GM12891 (cell line): ENCODE data around the gene KCNJ13.
A peak's percentile ranks its signal among the peaks of the same experiment; 100 is the strongest.

Source experiments
- DNase-seq: peaks from one replicate; pipeline ENCODE4 v3.0.0; 2011; ENCODE audit warnings: low spot score; ENCODE audit not compliant: insufficient read length
- FAIRE-seq: peaks from 2 replicates; lab custom pipeline; 2011; peaks lifted over from hg19 to GRCh38; lab: Jason Lieb, UNC
- PAX5 ChIP-seq: IDR thresholded peaks from 2 replicates; pipeline ENCODE4 v1.6.1; 2011; ENCODE audit warnings: low read length, moderate library complexity, mild to moderate bottlenecking; ENCODE audit not compliant: insufficient read depth, severe bottlenecking
- POLR2A ChIP-seq: IDR thresholded peaks from 2 replicates; pipeline ENCODE4 v1.6.1; 2011; ENCODE audit warnings: low read depth, low read length, control low read depth
- POLR2AphosphoS5 ChIP-seq: IDR thresholded peaks from 2 replicates; pipeline ENCODE4 v1.6.1; 2011; ENCODE audit warnings: low read depth, low read length, control low read depth
- POU2F2 ChIP-seq: IDR thresholded peaks from 2 replicates; pipeline ENCODE4 v1.6.1; 2011; ENCODE audit warnings: low read depth, mild to moderate bottlenecking, control low read depth, low read length, moderate library complexity
- SPI1 ChIP-seq: IDR thresholded peaks from 2 replicates; pipeline ENCODE4 v1.6.1; 2011; ENCODE audit warnings: low read depth, low read length, control low read depth
- TAF1 ChIP-seq: IDR thresholded peaks from 2 replicates; pipeline ENCODE4 v1.6.1; 2011; ENCODE audit warnings: low read depth, low read length, control low read depth

Gene KCNJ13

GRCh38 chr2:232772531-232772930 is 3.8 kb downstream of the KCNJ13 start:
- DNase-seq (no peak), FAIRE-seq (peak; percentile 78)
- TF ChIP-seq SPI1: peak; percentile 64
- no peak for TF ChIP-seq TAF1

- FAIRE-seq: no peak
- TF ChIP-seq POU2F2 (no peak), TAF1 (no peak), POLR2A (no peak), POLR2AphosphoS5 (no peak), PAX5 (no peak), SPI1 (no peak)
- DNase-seq: no peak
Measured at GRCh38 chr2:232771870-232772269, 4.5 kb downstream of the KCNJ13 start.

- FAIRE-seq: no peak
- TF ChIP-seq TAF1 (no peak), POLR2A (no peak), POU2F2 (no peak), POLR2AphosphoS5 (no peak), SPI1 (no peak), PAX5 (no peak)
- DNase-seq: no peak
Measured at GRCh38 chr2:232770207-232770606, 6.2 kb downstream of the KCNJ13 start.

- no peak for TF ChIP-seq TAF1
- peak; percentile 31 for FAIRE-seq
- no peak for DNase-seq
Measured at GRCh38 chr2:232767866-232768265, 8.5 kb downstream of the KCNJ13 start.

GRCh38 chr2:232761301-232761907 is 15.0 kb downstream of the KCNJ13 start:
- FAIRE-seq: peak; percentile 38
- DNase-seq: no peak
- TF ChIP-seq PAX5 (no peak), SPI1 (no peak), TAF1 (no peak), POLR2A (no peak), POU2F2 (no peak), POLR2AphosphoS5 (no peak)

GRCh38 chr2:232757905-232758304 is 18.5 kb downstream of the KCNJ13 start:
- FAIRE-seq: no peak
- DNase-seq: no peak
- TF ChIP-seq POU2F2 (no peak), PAX5 (no peak), TAF1 (no peak), POLR2AphosphoS5 (no peak), SPI1 (no peak), POLR2A (no peak)

GRCh38 chr2:232750135-232750671 is 26.2 kb downstream of the KCNJ13 start:
- TF ChIP-seq SPI1: no peak
- no peak for TF ChIP-seq POU2F2
- TF ChIP-seq POLR2A: no peak
- no peak for TF ChIP-seq POLR2AphosphoS5
- no peak for TF ChIP-seq TAF1

GRCh38 chr2:232749331-232749730 is 27.0 kb downstream of the KCNJ13 start:
- no peak for TF ChIP-seq SPI1
- no peak for TF ChIP-seq POU2F2
- TF ChIP-seq POLR2A: no peak
- no peak for TF ChIP-seq POLR2AphosphoS5
- no peak for TF ChIP-seq PAX5
- no peak for TF ChIP-seq TAF1
- no peak for FAIRE-seq
- no peak for DNase-seq

More at GRCh38 chr2:232750135-232750671, 26.2 kb downstream of the KCNJ13 start:
- DNase-seq (no peak), FAIRE-seq (no peak)

GRCh38 chr2:232748038-232748437 is 28.3 kb downstream of the KCNJ13 start:
- TF ChIP-seq TAF1: no peak
- no peak for TF ChIP-seq POLR2A
- no peak for TF ChIP-seq POLR2AphosphoS5
- TF ChIP-seq SPI1: no peak
- TF ChIP-seq PAX5: no peak
- TF ChIP-seq POU2F2: no peak
- FAIRE-seq (no peak), DNase-seq (no peak)

GRCh38 chr2:232744963-232745362 is 31.4 kb downstream of the KCNJ13 start:
- TF ChIP-seq POLR2AphosphoS5 (no peak), PAX5 (no peak), SPI1 (no peak), POLR2A (no peak), POU2F2 (no peak), TAF1 (no peak)
- FAIRE-seq: no peak

More at GRCh38 chr2:232744963-232745362, 31.4 kb downstream of the KCNJ13 start:
- no peak for DNase-seq
